Activated CD4-positive, alpha-beta T cell treated with anti-CD3 and anti-CD28 coated beads for 36 hours (primary cell): ENCODE measurements around the gene WAC. TPM values are rescaled to one million over a fixed set of nuclear protein-coding genes. Genes with fewer than 3 reads are reported as not detected.
A peak's percentile ranks its signal among the peaks of the same experiment; 100 is the strongest.
"Not testable (repeated sequence)": the region's sequence is repeated elsewhere in the genome, so short reads cannot be mapped to it uniquely, and the experiment has no call there.

Experiments used
- ATAC-seq: fragments of 200-7000 bp; cut with Tn5 transposase; one replicate; pipeline ENCODE4 v1.10.0; 2021; ENCODE audit warnings: mild to moderate bottlenecking, moderate library complexity
- CTCF ChIA-PET: fragments of 350-600 bp; sonication (Branson Sonifier 250); formaldehyde crosslinking; loops from one replicate; lab custom pipeline; 2021; ENCODE audit warnings: antibody characterized with exemption; lab: Charles Lee
- POLR2A ChIA-PET: fragments of 350-600 bp; sonication (Branson Sonifier 250); formaldehyde crosslinking; loops from one replicate; lab custom pipeline; 2021; ENCODE audit warnings: antibody characterized with exemption, inconsistent platforms; lab: Charles Lee
- DNase-seq: peaks from one replicate; pipeline ENCODE4 v3.0.0-alpha.2; 2020
- H3K27ac Mint-ChIP-seq: one replicate; pipeline ENCODE4 v1.8.0; 2021; ENCODE audit warnings: mixed read lengths
- H3K27me3 Mint-ChIP-seq: one replicate; pipeline ENCODE4 v1.8.0; 2021; ENCODE audit warnings: mixed read lengths
- H3K36me3 Mint-ChIP-seq: one replicate; pipeline ENCODE4 v1.8.0; 2021; ENCODE audit warnings: low read depth, mixed read lengths
- H3K4me1 Mint-ChIP-seq: one replicate; pipeline ENCODE4 v1.8.0; 2021; ENCODE audit warnings: mixed read lengths
- H3K4me3 Mint-ChIP-seq: one replicate; pipeline ENCODE4 v1.8.0; 2021; ENCODE audit warnings: mild to moderate bottlenecking, moderate library complexity, mixed read lengths
- H3K9me3 Mint-ChIP-seq: one replicate; pipeline ENCODE4 v1.8.0; 2021; ENCODE audit warnings: low read depth, mixed read lengths
- intact Hi-C, 2 experiments: fragments of 100-400 bp; cut with DNase I in 1 of 2; cut with micrococcal nuclease in 1 of 2; formaldehyde crosslinking; loops; one replicate each; pipeline versions ENCODE4 v1.14.2 to v1.15.1; 2022 to 2024; cut with DNase I, micrococcal nuclease
- total RNA-seq, 2 experiments: library from RNA; stranded (reverse); gene quantifications; one replicate each; pipeline ENCODE4 v1.2.3, GENCODE V29; 2021

Gene WAC
- total RNA-seq, 2 experiments from 2014 or later, result 103 to 136 TPM

DNA sequence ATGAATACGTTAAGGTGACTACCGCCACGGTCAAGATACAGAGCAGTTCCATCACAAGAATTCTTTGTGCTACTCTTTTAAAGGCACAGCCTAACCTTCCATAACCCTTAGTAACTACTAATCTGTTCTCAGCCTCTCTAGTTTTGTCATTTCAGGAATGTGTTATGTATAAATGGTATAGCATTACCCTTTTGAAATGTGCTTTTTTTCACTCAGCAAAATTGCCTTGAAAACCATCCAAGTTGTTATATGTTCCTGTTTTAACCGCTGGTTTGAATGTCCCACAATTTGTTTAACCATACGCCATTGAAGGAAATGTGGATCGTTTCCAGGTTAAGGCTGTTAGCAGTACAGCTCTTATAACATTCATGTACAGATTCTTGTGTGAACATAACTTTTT lies 32.0 kb downstream of the WAC start:
- ChIA-PET CTCF (interaction anchor here (0.6 to 1.2 kb wide), 5 partner anchors 9 to 1696 kb away, joined by 3 read pairs; no protein-coding TSS in a partner anchor), POLR2A (interaction anchor here (0.7 kb wide), 1 partner anchor 8 kb away, joined by 3 read pairs; no protein-coding TSS in a partner anchor)
- Mint-ChIP-seq H3K4me3 (no peak overlapping the region), H3K4me1 (peaks cover 84% of the 10 kb centered on the region), H3K9me3 (no peaks in the 10 kb centered on the region), H3K36me3 (peaks cover 44% of the 10 kb centered on the region), H3K27me3 (no peaks in the 10 kb centered on the region), H3K27ac (no peak overlapping the region)
- DNase-seq, result no peak
- ATAC-seq, result peak; percentile 71
- intact Hi-C loops, result no loop called here

GRCh38 chr10:28566458-28567015 lies 33.6 kb downstream of the WAC start:
- Mint-ChIP-seq H3K36me3 (peaks cover 39% of the 10 kb centered on the region), H3K4me1 (peaks cover 87% of the 10 kb centered on the region), H3K4me3 (no peak overlapping the region), H3K27me3 (no peaks in the 10 kb centered on the region), H3K9me3 (no peaks in the 10 kb centered on the region), H3K27ac (no peak overlapping the region)
- DNase-seq, result no peak
- POLR2A ChIA-PET, result no interaction called here
- no peak for ATAC-seq
- intact Hi-C loops, result no loop called here
- CTCF ChIA-PET, result interaction anchor here (0.6 to 1.5 kb wide), 6 partner anchors 9 to 1308 kb away, joined by 3 to 5 read pairs (median 4); no protein-coding TSS in a partner anchor

DNA sequence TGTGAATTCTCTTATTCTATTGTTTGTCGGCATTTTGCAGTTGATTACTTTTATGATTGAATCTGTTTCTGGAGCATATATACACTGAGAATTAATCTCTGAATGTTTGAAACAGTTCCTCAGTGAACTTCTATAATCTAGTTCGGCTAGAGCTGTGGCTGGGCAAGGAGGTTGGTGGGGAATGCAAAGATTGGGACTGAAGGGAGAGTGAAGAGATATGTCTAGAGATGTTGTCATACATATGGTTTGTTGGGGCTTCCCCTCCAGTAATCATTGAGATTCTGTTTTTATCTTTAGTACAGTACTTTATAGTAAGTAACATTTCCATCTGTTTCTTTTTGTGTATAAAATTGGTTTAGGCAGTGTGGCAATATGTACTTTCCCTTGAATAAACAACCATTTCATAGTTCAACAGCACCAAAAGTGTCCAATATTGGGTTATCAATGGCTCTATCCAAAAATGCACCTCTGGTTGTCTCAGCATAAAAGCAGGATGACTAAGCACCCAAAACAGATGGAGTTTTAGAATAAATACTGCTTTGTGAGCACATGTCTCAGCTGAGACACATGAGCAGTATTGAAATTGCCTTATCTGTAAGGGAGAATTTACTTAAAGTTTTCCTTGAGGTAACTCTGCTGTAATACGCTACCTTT lies 36.7 kb downstream of the WAC start:
- peak overlapping the region; percentile 34 for H3K27ac Mint-ChIP-seq
- intact Hi-C loops, result loop anchor here in 1 of 2 experiments (5.0 kb wide), 1 partner anchor 37 kb away; the partner anchor contains the start of gene WAC
- ChIA-PET CTCF (no interaction called here), POLR2A (no interaction called here)
- no peaks in the 10 kb centered on the region for H3K27me3 Mint-ChIP-seq
- peaks cover 88% of the 10 kb centered on the region for H3K4me1 Mint-ChIP-seq
- H3K4me3 Mint-ChIP-seq, result no peak overlapping the region
- DNase-seq, result no peak
- peaks cover 34% of the 10 kb centered on the region for H3K36me3 Mint-ChIP-seq
- no peaks in the 10 kb centered on the region for H3K9me3 Mint-ChIP-seq
- ATAC-seq, result peak; percentile 72

DNA sequence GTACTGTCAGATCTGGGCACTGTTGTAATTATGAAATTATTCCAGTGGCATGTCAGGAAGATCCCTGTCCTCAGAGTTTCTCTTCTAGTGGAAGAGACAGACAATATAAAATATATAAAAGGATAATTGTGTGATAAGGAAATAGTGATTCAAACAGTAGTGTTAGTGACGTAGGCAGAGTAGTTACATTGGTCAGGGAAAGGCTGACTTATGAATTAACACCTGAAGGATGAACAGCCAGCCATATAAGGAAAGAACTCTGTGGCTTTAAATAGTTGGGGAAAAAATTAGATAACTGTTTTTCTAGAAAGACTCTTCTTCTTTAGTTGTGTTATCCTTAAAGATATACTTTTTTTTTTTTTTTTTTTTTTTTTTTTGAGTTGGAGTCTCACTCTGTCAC lies 37.7 kb downstream of the WAC start:
- H3K4me3 Mint-ChIP-seq, result no peak overlapping the region

GRCh38 chr10:28571265-28571664 lies 38.3 kb downstream of the WAC start:
- no peaks in the 10 kb centered on the region for H3K9me3 Mint-ChIP-seq

More for the DNA sequence above, 37.7 kb downstream of the WAC start:
- Mint-ChIP-seq H3K4me1 (peaks cover 90% of the 10 kb centered on the region), H3K27me3 (no peaks in the 10 kb centered on the region), H3K9me3 (no peaks in the 10 kb centered on the region), H3K27ac (no peak overlapping the region), H3K36me3 (peaks cover 40% of the 10 kb centered on the region)
- ChIA-PET POLR2A (no interaction called here), CTCF (no interaction called here)
- intact Hi-C loops, result loop anchor here in 1 of 2 experiments (5.0 kb wide), 1 partner anchor 38 kb away; the partner anchor contains the start of gene WAC
- ATAC-seq, result no peak
- no peak for DNase-seq

GRCh38 chr10:28574214-28574613 lies 41.3 kb downstream of the WAC start:
- POLR2A ChIA-PET, result interaction anchor here (0.6 kb wide), 1 partner anchor 46 kb away, joined by 3 read pairs; no protein-coding TSS in a partner anchor
- H3K27ac Mint-ChIP-seq, ATAC-seq, CTCF ChIA-PET, H3K9me3 Mint-ChIP-seq, DNase-seq, H3K4me3 Mint-ChIP-seq, H3K27me3 Mint-ChIP-seq: not testable (repeated sequence)
- Mint-ChIP-seq H3K36me3 (peaks cover 43% of the 10 kb centered on the region), H3K4me1 (peaks cover 87% of the 10 kb centered on the region)
- intact Hi-C loops, result loop anchor here in 1 of 2 experiments (5.0 kb wide), 1 partner anchor 42 kb away; the partner anchor contains the start of gene WAC

More at GRCh38 chr10:28571265-28571664, 38.3 kb downstream of the WAC start:
- ATAC-seq (no peak), DNase-seq (no peak)
- H3K27ac Mint-ChIP-seq, result peak overlapping the region; percentile 26
- peaks cover 39% of the 10 kb centered on the region for H3K36me3 Mint-ChIP-seq
- intact Hi-C loops, result loop anchor here in 1 of 2 experiments (5.0 kb wide), 1 partner anchor 39 kb away; the partner anchor contains the start of gene WAC
- CTCF ChIA-PET, result interaction anchor here (1.4 kb wide), 1 partner anchor 15 kb away, joined by 4 read pairs; no protein-coding TSS in a partner anchor
- POLR2A ChIA-PET, result interaction anchor here (0.6 kb wide), 1 partner anchor 57 kb away, joined by 7 read pairs; no protein-coding TSS in a partner anchor
- no peaks in the 10 kb centered on the region for H3K27me3 Mint-ChIP-seq
- peaks cover 92% of the 10 kb centered on the region for H3K4me1 Mint-ChIP-seq
- no peak overlapping the region for H3K4me3 Mint-ChIP-seq

- POLR2A ChIA-PET, result no interaction called here
Measured at GRCh38 chr10:28575852-28576251, 42.9 kb downstream of the WAC start.

DNA sequence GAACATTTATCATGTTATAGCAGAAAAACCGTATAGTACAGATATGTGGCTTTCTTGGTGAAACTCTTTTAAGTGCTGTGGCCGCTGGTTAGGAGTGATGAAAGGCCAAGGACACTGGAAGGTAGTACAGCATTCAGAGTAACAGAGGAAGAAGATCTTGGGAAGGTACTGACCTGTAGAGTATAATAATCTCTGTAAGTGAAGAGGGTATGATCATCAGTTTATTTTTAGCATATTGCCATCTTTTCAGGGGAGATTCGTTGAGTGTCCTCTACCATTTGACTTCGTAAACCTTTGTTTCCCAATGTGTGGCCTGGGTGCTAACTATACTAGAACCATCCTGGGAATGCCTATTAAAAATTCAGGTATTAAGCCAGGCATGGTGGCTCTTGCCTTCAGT lies 44.6 kb downstream of the WAC start:
- Mint-ChIP-seq H3K4me1 (peaks cover 86% of the 10 kb centered on the region), H3K27me3 (no peaks in the 10 kb centered on the region), H3K4me3 (no peak overlapping the region), H3K9me3 (no peaks in the 10 kb centered on the region), H3K27ac (no peak overlapping the region), H3K36me3 (peaks cover 47% of the 10 kb centered on the region)
- ChIA-PET POLR2A (no interaction called here), CTCF (interaction anchor here (0.8 to 2.1 kb wide), 3 partner anchors 9 to 12 kb away, joined by 3 to 5 read pairs (median 4); no protein-coding TSS in a partner anchor)
- DNase-seq (no peak), ATAC-seq (no peak)
- intact Hi-C loops, result no loop called here

More at GRCh38 chr10:28575852-28576251, 42.9 kb downstream of the WAC start:
- Mint-ChIP-seq H3K27ac (no peak overlapping the region), H3K4me1 (peaks cover 85% of the 10 kb centered on the region), H3K4me3 (no peak overlapping the region), H3K36me3 (peaks cover 47% of the 10 kb centered on the region), H3K27me3 (no peaks in the 10 kb centered on the region), H3K9me3 (no peaks in the 10 kb centered on the region)
- no peak for ATAC-seq
- intact Hi-C loops, result no loop called here
- DNase-seq, result no peak
- CTCF ChIA-PET, result interaction anchor here (2.1 kb wide), 1 partner anchor 11 kb away, joined by 5 read pairs; no protein-coding TSS in a partner anchor

GRCh38 chr10:28578454-28578853 lies 45.5 kb downstream of the WAC start:
- H3K36me3 Mint-ChIP-seq, result peaks cover 44% of the 10 kb centered on the region
- intact Hi-C loops, result no loop called here
- H3K27ac Mint-ChIP-seq, result no peak overlapping the region
- no peak overlapping the region for H3K4me3 Mint-ChIP-seq
- H3K9me3 Mint-ChIP-seq, result no peaks in the 10 kb centered on the region
- no peak for DNase-seq
- CTCF ChIA-PET, result interaction anchor here (0.6 to 1.4 kb wide), 3 partner anchors 13 to 62 kb away, joined by 3 to 4 read pairs (median 3); no protein-coding TSS in a partner anchor
- H3K27me3 Mint-ChIP-seq, result no peaks in the 10 kb centered on the region
- no peak for ATAC-seq
- POLR2A ChIA-PET, result no interaction called here
- peaks cover 84% of the 10 kb centered on the region for H3K4me1 Mint-ChIP-seq

DNA sequence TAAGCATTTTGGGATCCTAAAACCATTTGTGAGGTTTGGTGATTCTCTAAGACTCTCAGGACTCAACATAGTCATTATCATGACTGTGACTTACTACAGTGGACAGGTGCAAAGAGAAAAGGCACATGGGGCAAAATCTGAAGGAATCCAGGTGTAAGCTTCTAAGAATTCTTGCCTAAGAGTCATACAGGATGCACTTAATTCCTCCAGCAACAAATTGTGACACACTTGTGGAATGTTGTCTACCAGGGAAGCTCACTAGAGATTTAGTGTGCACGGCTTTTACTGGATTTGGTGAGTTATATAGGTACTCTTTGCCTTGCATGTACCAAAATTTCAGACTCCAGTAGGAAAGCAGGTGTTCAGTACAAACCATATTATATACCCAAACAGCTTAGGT lies 47.9 kb downstream of the WAC start:
- ATAC-seq (no peak), DNase-seq (no peak)
- Mint-ChIP-seq H3K27me3 (no peaks in the 10 kb centered on the region), H3K36me3 (peaks cover 43% of the 10 kb centered on the region), H3K4me3 (no peak overlapping the region), H3K4me1 (peaks cover 66% of the 10 kb centered on the region), H3K9me3 (no peaks in the 10 kb centered on the region), H3K27ac (peak overlapping the region; percentile 21)
- ChIA-PET POLR2A (interaction anchor here (0.7 kb wide), 1 partner anchor 11 kb away, joined by 6 read pairs; no protein-coding TSS in a partner anchor), CTCF (interaction anchor here (1.7 kb wide), 1 partner anchor 9 kb away, joined by 5 read pairs; no protein-coding TSS in a partner anchor)
- intact Hi-C loops, result loop anchor here in 1 of 2 experiments (5.0 kb wide), 1 partner anchor 34 kb away; no protein-coding TSS in a partner anchor

- Mint-ChIP-seq H3K4me1 (peaks cover 61% of the 10 kb centered on the region), H3K36me3 (peaks cover 46% of the 10 kb centered on the region), H3K27ac (peak overlapping the region; percentile 49), H3K9me3 (no peaks in the 10 kb centered on the region), H3K27me3 (no peaks in the 10 kb centered on the region), H3K4me3 (no peak overlapping the region)
- ChIA-PET CTCF (interaction anchor here (0.6 to 0.9 kb wide), 2 partner anchors 11 to 1053 kb away, joined by 3 to 4 read pairs; no protein-coding TSS in a partner anchor), POLR2A (no interaction called here)
- DNase-seq (no peak), ATAC-seq (peak; percentile 51)
- intact Hi-C loops, result loop anchor here in 1 of 2 experiments (5.0 kb wide), 1 partner anchor 35 kb away; no protein-coding TSS in a partner anchor
Measured at GRCh38 chr10:28581916-28582315, 49.0 kb downstream of the WAC start.
